ENCODE results near the gene ADAP1. TPM values are rescaled to one million over a fixed set of nuclear protein-coding genes. Genes with fewer than 3 reads are reported as not detected.

The ADAP1 gene
- polyA plus RNA-seq, 3 donors: 49.1 to 117 (median 72.2) TPM

DNA sequence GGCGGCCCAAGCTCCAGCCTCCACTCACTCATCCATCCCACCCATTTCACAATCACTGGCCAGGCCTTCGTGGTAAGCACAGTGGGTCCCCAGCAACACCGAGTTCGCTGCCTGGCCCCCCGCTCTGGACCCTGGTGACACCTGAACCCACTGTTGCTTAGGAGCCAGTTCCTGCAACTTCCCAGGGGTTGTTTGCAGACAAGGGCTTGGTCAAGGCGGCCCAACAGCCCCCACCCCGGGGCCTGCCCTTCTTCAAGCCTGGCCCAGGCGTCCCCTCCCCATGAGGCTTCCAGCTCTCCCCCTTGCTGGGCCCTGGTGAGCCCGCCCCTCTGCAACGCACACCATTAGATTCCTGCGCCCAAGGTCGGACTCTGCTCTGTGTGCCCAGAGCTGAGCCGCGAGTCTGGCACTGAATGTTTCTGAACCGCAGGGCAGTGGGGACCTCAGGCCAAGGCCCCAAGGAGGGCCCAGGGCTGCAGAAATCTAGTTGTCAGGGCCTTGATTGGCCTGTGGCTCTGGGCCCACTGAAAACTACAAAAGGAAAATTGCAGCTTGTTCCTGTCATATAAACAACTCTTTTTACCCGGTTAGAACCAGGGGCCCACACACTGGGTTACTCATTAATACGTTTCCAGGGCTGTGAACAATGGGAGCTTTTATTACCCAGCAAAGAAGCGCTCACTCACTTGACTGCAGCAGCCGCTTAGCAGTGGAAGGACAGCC is 23.0 kb upstream of the ADAP1 start:
- H3K4me1 ChIP-seq (ENCODE audit: control insufficient read depth in 1 of 2, insufficient read depth in 2 of 2, low read length in 2 of 2): peaks cover 20 to 23% of the 10 kb centered on the region in 2 donors
- H3K79me2 ChIP-seq (ENCODE audit: insufficient read depth, low read length): peaks cover 29% of the 10 kb centered on the region
- TF ChIP-seq, protein P1, sequence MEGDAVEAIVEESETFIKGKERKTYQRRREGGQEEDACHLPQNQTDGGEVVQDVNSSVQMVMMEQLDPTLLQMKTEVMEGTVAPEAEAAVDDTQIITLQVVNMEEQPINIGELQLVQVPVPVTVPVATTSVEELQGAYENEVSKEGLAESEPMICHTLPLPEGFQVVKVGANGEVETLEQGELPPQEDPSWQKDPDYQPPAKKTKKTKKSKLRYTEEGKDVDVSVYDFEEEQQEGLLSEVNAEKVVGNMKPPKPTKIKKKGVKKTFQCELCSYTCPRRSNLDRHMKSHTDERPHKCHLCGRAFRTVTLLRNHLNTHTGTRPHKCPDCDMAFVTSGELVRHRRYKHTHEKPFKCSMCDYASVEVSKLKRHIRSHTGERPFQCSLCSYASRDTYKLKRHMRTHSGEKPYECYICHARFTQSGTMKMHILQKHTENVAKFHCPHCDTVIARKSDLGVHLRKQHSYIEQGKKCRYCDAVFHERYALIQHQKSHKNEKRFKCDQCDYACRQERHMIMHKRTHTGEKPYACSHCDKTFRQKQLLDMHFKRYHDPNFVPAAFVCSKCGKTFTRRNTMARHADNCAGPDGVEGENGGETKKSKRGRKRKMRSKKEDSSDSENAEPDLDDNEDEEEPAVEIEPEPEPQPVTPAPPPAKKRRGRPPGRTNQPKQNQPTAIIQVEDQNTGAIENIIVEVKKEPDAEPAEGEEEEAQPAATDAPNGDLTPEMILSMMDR (IDR thresholded peaks at IDR 0.05): no peak
- WGBS (ENCODE audit: insufficient coverage): 74% methylated on average over 18 of the region's 19 CpGs
- H3K27ac ChIP-seq (ENCODE audit: low read depth in 1 of 2, low read length in 2 of 2): no peak overlapping the region
- no peak for DNase-seq
- H3K4me3 ChIP-seq (replicated peaks in 1 of 3; ENCODE audit: low read depth in 2 of 3, low read length in 3 of 3): no peak overlapping the region
- no peak overlapping the region for H2AFZ ChIP-seq (ENCODE audit: insufficient read depth, low read depth, low read length, poor library complexity, severe bottlenecking)
- Mint-ChIP-seq H3K4me3 (no peak overlapping the region), H3K27me3 (ENCODE audit: low read depth in 3 of 3) (peaks cover 0 to 5% (median 3%) of the 10 kb centered on the region in 3 donors), H3K27ac (no peak overlapping the region), H3K4me1 (peaks cover 17% of the 10 kb centered on the region), H3K36me3 (peaks cover 9 to 10% of the 10 kb centered on the region in 2 donors), H3K9me3 (peaks cover 0 to 1% (median 0%) of the 10 kb centered on the region in 7 donors)
- H3K36me3 ChIP-seq (replicated peaks in 1 of 2; ENCODE audit: control insufficient read depth in 1 of 2, insufficient read depth in 2 of 2, low read length in 2 of 2): peaks cover 10% of the 10 kb centered on the region in 2 donors
- H4K20me1 ChIP-seq (ENCODE audit: insufficient read depth, low read length): peaks cover 24% of the 10 kb centered on the region
- H3K27me3 ChIP-seq (ENCODE audit: control insufficient read depth in 2 of 2, insufficient read depth in 2 of 2, low read length in 2 of 2): no peaks in the 10 kb centered on the region
- no peaks in the 10 kb centered on the region for H3K9me3 ChIP-seq (replicated peaks in 1 of 2; ENCODE audit: control insufficient read depth in 1 of 2, insufficient read depth in 1 of 2, low read length in 2 of 2)
- no peak overlapping the region for H3K4me2 ChIP-seq (replicated peaks; ENCODE audit: extremely low read depth, low read length, poor library complexity, severe bottlenecking)
- no peak overlapping the region for H3K9ac ChIP-seq (ENCODE audit: insufficient read depth, low read length, poor library complexity, severe bottlenecking)
- intact Hi-C loops (cut with micrococcal nuclease): loop anchor here (5.0 to 10.0 kb wide), 3 partner anchors 157 to 185 kb away; partner anchors contain the start of gene ZFAND2A (in 1 of the 2)

DNA sequence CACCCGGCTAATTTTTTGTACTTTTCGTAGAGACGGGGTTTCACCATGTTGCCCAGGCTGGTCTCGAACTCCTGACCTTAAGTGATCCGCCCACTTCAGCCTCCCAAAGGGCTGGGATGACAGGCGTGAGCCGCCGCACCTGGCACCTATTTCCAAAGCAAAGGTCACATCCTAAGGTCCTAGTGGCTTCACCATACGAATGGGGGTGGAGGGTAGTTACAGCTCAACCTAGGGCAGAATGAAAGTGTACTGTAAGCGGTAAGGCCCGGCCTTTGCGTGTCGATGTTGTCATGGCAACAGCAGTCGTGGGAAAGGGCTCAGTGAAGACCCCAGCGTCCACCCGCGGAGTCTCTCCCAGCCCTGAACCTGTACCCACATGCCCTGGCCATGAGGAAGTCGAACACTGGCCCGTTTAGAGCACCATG is 22.4 kb upstream of the ADAP1 start:
- H4K20me1 ChIP-seq (ENCODE audit: insufficient read depth, low read length): peaks cover 30% of the 10 kb centered on the region
- H3K4me3 ChIP-seq (replicated peaks in 1 of 3; ENCODE audit: low read depth in 2 of 3, low read length in 3 of 3): no peak overlapping the region
- peaks cover 15 to 16% of the 10 kb centered on the region in 2 donors for H3K36me3 Mint-ChIP-seq
- 86% methylated on average over 19 of the region's 19 CpGs for WGBS (ENCODE audit: insufficient coverage)
- H2AFZ ChIP-seq (ENCODE audit: insufficient read depth, low read depth, low read length, poor library complexity, severe bottlenecking): no peak overlapping the region
- H3K4me2 ChIP-seq (replicated peaks; ENCODE audit: extremely low read depth, low read length, poor library complexity, severe bottlenecking): no peak overlapping the region
- H3K9ac ChIP-seq (ENCODE audit: insufficient read depth, low read length, poor library complexity, severe bottlenecking): no peak overlapping the region
- no peaks in the 10 kb centered on the region for H3K27me3 ChIP-seq (ENCODE audit: control insufficient read depth in 2 of 2, insufficient read depth in 2 of 2, low read length in 2 of 2)
- no peak overlapping the region for H3K27ac ChIP-seq (ENCODE audit: low read depth in 1 of 2, low read length in 2 of 2)
- H3K36me3 ChIP-seq (replicated peaks in 1 of 2; ENCODE audit: control insufficient read depth in 1 of 2, insufficient read depth in 2 of 2, low read length in 2 of 2): peaks cover 16% of the 10 kb centered on the region in 2 donors
- no peak for DNase-seq
- H3K4me1 ChIP-seq (ENCODE audit: control insufficient read depth in 1 of 2, insufficient read depth in 2 of 2, low read length in 2 of 2): peaks cover 26 to 28% of the 10 kb centered on the region in 2 donors
- H3K9me3 Mint-ChIP-seq: peaks cover 0 to 1% (median 0%) of the 10 kb centered on the region in 7 donors
- no peaks in the 10 kb centered on the region for H3K9me3 ChIP-seq (replicated peaks in 1 of 2; ENCODE audit: control insufficient read depth in 1 of 2, insufficient read depth in 1 of 2, low read length in 2 of 2)
- TF ChIP-seq, protein P1 (IDR thresholded peaks at IDR 0.05): no peak
- peaks cover 20% of the 10 kb centered on the region for H3K4me1 Mint-ChIP-seq
- intact Hi-C loops (cut with micrococcal nuclease): loop anchor here (5.0 to 10.0 kb wide), 3 partner anchors 158 to 185 kb away; partner anchors contain the start of gene ZFAND2A (in 1 of the 2)
- H3K27me3 Mint-ChIP-seq (ENCODE audit: low read depth in 3 of 3): peaks cover 0 to 5% (median 3%) of the 10 kb centered on the region in 3 donors
- no peak overlapping the region for H3K27ac Mint-ChIP-seq
- no peak overlapping the region for H3K4me3 Mint-ChIP-seq
- H3K79me2 ChIP-seq (ENCODE audit: insufficient read depth, low read length): peaks cover 34% of the 10 kb centered on the region
